Measurements from ENCODE around the gene LAMB1. TPM values are rescaled to one million over a fixed set of nuclear protein-coding genes. Genes with fewer than 3 reads are reported as not detected.

LAMB1 gene
- total RNA-seq, 1 donor from 2014 or later: not detected

DNA sequence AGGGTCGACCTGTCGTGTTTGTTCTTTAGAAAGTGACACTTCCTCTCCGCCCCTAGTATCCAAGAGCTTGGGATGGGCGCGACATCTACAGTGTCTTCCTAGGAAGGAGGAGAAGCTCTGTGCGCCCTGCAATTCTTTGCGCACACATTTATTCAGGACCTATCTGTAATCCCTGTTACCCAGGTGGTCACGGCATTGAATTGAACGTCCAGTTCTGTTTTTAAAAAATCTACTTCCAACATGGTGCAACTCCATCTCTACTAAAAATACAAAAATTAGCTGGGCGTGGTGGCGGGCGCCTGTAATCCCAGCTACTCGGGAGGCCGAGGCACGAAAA lies 606 bp upstream of the LAMB1 start:
- ChIA-PET POLR2A (no interaction called here), CTCF (no interaction called here)
- Mint-ChIP-seq H3K27ac (no peak overlapping the region), H3K4me1 (peaks cover 21% of the 10 kb centered on the region), H3K27me3 (peaks cover 56% of the 10 kb centered on the region), H3K9me3 (no peaks in the 10 kb centered on the region), H3K36me3 (ENCODE audit: low read depth) (no peaks in the 10 kb centered on the region), H3K4me3 (peak overlapping the region; percentile 44)
- TF ChIP-seq, protein P1, sequence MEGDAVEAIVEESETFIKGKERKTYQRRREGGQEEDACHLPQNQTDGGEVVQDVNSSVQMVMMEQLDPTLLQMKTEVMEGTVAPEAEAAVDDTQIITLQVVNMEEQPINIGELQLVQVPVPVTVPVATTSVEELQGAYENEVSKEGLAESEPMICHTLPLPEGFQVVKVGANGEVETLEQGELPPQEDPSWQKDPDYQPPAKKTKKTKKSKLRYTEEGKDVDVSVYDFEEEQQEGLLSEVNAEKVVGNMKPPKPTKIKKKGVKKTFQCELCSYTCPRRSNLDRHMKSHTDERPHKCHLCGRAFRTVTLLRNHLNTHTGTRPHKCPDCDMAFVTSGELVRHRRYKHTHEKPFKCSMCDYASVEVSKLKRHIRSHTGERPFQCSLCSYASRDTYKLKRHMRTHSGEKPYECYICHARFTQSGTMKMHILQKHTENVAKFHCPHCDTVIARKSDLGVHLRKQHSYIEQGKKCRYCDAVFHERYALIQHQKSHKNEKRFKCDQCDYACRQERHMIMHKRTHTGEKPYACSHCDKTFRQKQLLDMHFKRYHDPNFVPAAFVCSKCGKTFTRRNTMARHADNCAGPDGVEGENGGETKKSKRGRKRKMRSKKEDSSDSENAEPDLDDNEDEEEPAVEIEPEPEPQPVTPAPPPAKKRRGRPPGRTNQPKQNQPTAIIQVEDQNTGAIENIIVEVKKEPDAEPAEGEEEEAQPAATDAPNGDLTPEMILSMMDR (IDR thresholded peaks at IDR 0.05): no peak
- no peak for DNase-seq
- intact Hi-C loops (cut with micrococcal nuclease): loop anchor here (10.0 kb wide), 1 partner anchor 141 kb away; no protein-coding TSS in a partner anchor
- no peak for ATAC-seq (ENCODE audit: low read depth)

- TF ChIP-seq, protein P1 (IDR thresholded peaks at IDR 0.05): no peak
- peaks cover 58% of the 10 kb centered on the region for H3K27me3 Mint-ChIP-seq
- H3K4me1 Mint-ChIP-seq: peaks cover 21% of the 10 kb centered on the region
- POLR2A ChIA-PET: no interaction called here
- H3K36me3 Mint-ChIP-seq (ENCODE audit: low read depth): no peaks in the 10 kb centered on the region
- H3K9me3 Mint-ChIP-seq: no peaks in the 10 kb centered on the region
- no peak overlapping the region for H3K27ac Mint-ChIP-seq
- intact Hi-C loops (cut with micrococcal nuclease): loop anchor here (10.0 kb wide), 1 partner anchor 143 kb away; no protein-coding TSS in a partner anchor
- no peak for ATAC-seq (ENCODE audit: low read depth)
- H3K4me3 Mint-ChIP-seq: peak overlapping the region; percentile 73
- DNase-seq: no peak
- CTCF ChIA-PET: no interaction called here
These were observed 916 bp downstream of the LAMB1 start for GRCh38 chr7:108001764-108002725.

DNA sequence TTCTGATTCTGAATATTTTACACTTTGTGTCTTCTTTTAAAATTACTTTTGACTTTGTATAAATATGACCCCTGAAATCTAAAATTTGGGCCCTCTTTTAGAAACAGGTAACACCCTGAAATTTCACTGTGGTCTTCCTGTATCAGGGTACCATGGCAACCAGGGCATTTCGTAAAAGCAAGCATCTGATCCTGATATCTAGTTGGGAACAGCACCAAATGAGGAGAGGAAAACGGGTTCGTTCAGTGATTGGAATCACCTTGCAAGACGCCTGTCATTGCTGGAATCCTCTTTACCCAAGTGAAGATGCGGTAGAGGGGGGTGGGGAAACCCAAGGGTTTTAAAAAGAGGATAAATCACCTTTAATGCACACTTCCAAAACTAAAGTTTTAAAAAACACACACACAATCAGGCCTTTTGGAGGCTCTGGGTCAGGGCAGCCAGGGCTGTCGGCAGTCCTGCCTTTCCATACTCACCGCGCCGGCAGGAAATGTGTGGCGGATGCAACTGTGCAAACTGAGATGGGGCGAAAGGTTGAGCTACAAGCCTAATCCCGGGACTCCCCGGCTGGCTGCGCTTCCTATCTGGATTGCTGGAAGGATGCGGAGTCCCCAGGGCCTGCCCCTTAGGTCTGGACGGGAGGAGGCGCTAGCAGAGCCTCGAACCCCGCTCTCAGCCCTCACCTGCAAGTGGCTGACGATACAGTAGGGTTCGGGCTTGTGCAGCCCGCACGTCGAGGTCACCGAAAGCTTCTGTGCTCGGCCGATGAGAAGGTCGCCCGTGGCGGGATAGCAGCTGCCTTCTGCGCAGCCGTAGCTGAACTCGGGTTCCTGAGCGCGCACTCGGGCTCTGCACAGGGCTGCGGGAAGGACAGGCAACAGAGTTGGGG lies 1.8 kb downstream of the LAMB1 start:
- DNase-seq (no peak), ATAC-seq (ENCODE audit: low read depth) (no peak)
- peaks cover 52% of the 10 kb centered on the region for H3K27me3 Mint-ChIP-seq
- H3K4me3 Mint-ChIP-seq: peak overlapping the region; percentile 73
- H3K36me3 Mint-ChIP-seq (ENCODE audit: low read depth): no peaks in the 10 kb centered on the region
- TF ChIP-seq, protein P1 (IDR thresholded peaks at IDR 0.05): no peak
- H3K4me1 Mint-ChIP-seq: peaks cover 21% of the 10 kb centered on the region
- ChIA-PET POLR2A (no interaction called here), CTCF (no interaction called here)
- intact Hi-C loops (cut with micrococcal nuclease): loop anchor here (10.0 kb wide), 1 partner anchor 144 kb away; no protein-coding TSS in a partner anchor
- no peaks in the 10 kb centered on the region for H3K9me3 Mint-ChIP-seq
- H3K27ac Mint-ChIP-seq: no peak overlapping the region

GRCh38 chr7:107999779-108000560 lies 3.0 kb downstream of the LAMB1 start:
- TF ChIP-seq, protein P1 (IDR thresholded peaks at IDR 0.05): no peak
- ATAC-seq (ENCODE audit: low read depth) (no peak), DNase-seq (no peak)
- Mint-ChIP-seq H3K27ac (no peak overlapping the region), H3K9me3 (no peaks in the 10 kb centered on the region), H3K4me3 (no peak overlapping the region), H3K4me1 (peaks cover 21% of the 10 kb centered on the region), H3K36me3 (ENCODE audit: low read depth) (no peaks in the 10 kb centered on the region), H3K27me3 (peaks cover 55% of the 10 kb centered on the region)
- intact Hi-C loops (cut with micrococcal nuclease): loop anchor here (10.0 kb wide), 1 partner anchor 145 kb away; no protein-coding TSS in a partner anchor
- ChIA-PET CTCF (no interaction called here), POLR2A (interaction anchor here (0.7 kb wide), 1 partner anchor 760 kb away, joined by 3 read pairs; no protein-coding TSS in a partner anchor)
